SK-N-SH (cell line): Measurements from ENCODE around the gene HSF5. TPM values are rescaled to one million over a fixed set of nuclear protein-coding genes. Genes with fewer than 3 reads are reported as not detected.

Experiments used
- CTCF ChIA-PET: fragments of 300-600, 350-600 bp; formaldehyde crosslinking; extraction: SDS; loops from one replicate; lab custom pipeline; 2021; lab: Yijun Ruan, JAX
- POLR2A ChIA-PET: fragments of 350-600 bp; sonication (Branson Sonifier 250); formaldehyde crosslinking; extraction: SDS; loops from one replicate; lab custom pipeline; 2020; ENCODE audit warnings: antibody characterized with exemption, inconsistent platforms; lab: Yijun Ruan, JAX
- DNase-seq: peaks from one replicate; pipeline ENCODE4 v3.0.0; 2012
- H2AFZ ChIP-seq: fragments of 200-600 bp; sonication (generic); 2 replicates; pipeline ENCODE4 v1.8.1; 2016; ENCODE audit warnings: antibody characterized with exemption, mild to moderate bottlenecking, low read depth
- H3F3A ChIP-seq: fragments of 200-600 bp; sonication (generic); replicated peaks from 2 replicates; pipeline ENCODE3; 2016; ENCODE audit warnings: antibody characterized with exemption, mild to moderate bottlenecking; ENCODE audit not compliant: insufficient read depth
- H3K27ac ChIP-seq, 2 experiments: fragments of 200-500 bp in 1 of 2; fragments of 200-600 bp in 1 of 2; sonication (Bioruptor generic) in 1 of 2; sonication (generic), shearing (Covaris generic) in 1 of 2; 2 replicates each; pipeline versions ENCODE4 v1.5.1 to v1.6.1; 2014 to 2016; ENCODE audit warnings: low read depth in 2 of 2, inconsistent platforms in 1 of 2, low read length in 1 of 2, mild to moderate bottlenecking in 1 of 2, mixed read lengths in 1 of 2
- H3K27me3 ChIP-seq: fragments of 200-600 bp; sonication (generic), shearing (Covaris generic); 2 replicates; pipeline ENCODE4 v1.6.1; 2016; ENCODE audit warnings: mixed run types; ENCODE audit not compliant: insufficient read depth
- H3K36me3 ChIP-seq, 2 experiments: fragments of 200-500 bp in 1 of 2; fragments of 200-600 bp in 1 of 2; sonication (Bioruptor generic) in 1 of 2; sonication (generic) in 1 of 2; replicated peaks in 1 of 2; 2 replicates each; pipeline versions ENCODE3 to v1.5.1; 2014 to 2016; ENCODE audit warnings: low read length in 1 of 2, mild to moderate bottlenecking in 1 of 2; ENCODE audit not compliant: insufficient read depth in 2 of 2, control insufficient read depth in 1 of 2
- H3K4me1 ChIP-seq, 2 experiments: fragments of 200-500 bp in 1 of 2; fragments of 200-600 bp in 1 of 2; sonication (Bioruptor generic) in 1 of 2; sonication (generic), shearing (Covaris generic) in 1 of 2; 2 replicates each; pipeline versions ENCODE4 v1.5.1 to v1.6.1; 2014 to 2016; ENCODE audit warnings: low read depth in 1 of 2, low read length in 1 of 2, mixed run types in 1 of 2; ENCODE audit not compliant: insufficient read depth in 2 of 2, control insufficient read depth in 1 of 2
- H3K4me2 ChIP-seq: fragments of 200-600 bp; sonication (generic), shearing (Covaris generic); 2 replicates; pipeline ENCODE4 v1.6.1; 2017; ENCODE audit warnings: mixed run types
- H3K4me3 ChIP-seq, 2 experiments: fragments of 200-500 bp in 1 of 2; fragments of 200-600 bp in 1 of 2; sonication (Bioruptor generic) in 1 of 2; sonication (generic), shearing (Covaris generic) in 1 of 2; 2 replicates each; pipeline versions ENCODE4 v1.5.1 to v1.8.1; 2014 to 2016; ENCODE audit warnings: low read depth in 2 of 2, inconsistent platforms in 1 of 2, low read length in 1 of 2, mild to moderate bottlenecking in 1 of 2, mixed read lengths in 1 of 2, moderate library complexity in 1 of 2
- H3K79me2 ChIP-seq: fragments of 200-600 bp; sonication (generic); 2 replicates; pipeline ENCODE4 v1.8.1; 2017; ENCODE audit warnings: mild to moderate bottlenecking; ENCODE audit not compliant: insufficient read depth
- H3K9ac ChIP-seq: fragments of 200-600 bp; sonication (generic); 2 replicates; pipeline ENCODE4 v1.6.1; 2017; ENCODE audit warnings: mixed run types
- H3K9me2 ChIP-seq: fragments of 200-600 bp; sonication (generic); 2 replicates; pipeline ENCODE4 v1.6.1; 2017; ENCODE audit warnings: mixed run types
- H3K9me3 ChIP-seq: fragments of 200-600 bp; sonication (generic); 2 replicates; pipeline ENCODE4 v1.6.1; 2017; ENCODE audit warnings: mixed run types, mild to moderate bottlenecking, moderate library complexity
- H4K20me1 ChIP-seq: fragments of 200-600 bp; sonication (generic); 2 replicates; pipeline ENCODE4 v1.6.1; 2017; ENCODE audit warnings: mild to moderate bottlenecking, mixed run types; ENCODE audit not compliant: insufficient read depth
- CTCF ChIP-seq: fragments of 200-600 bp; sonication (generic); IDR thresholded peaks from 2 replicates; pipeline ENCODE4 v1.6.1; 2017; ENCODE audit warnings: antibody characterized with exemption, mild to moderate bottlenecking, moderate library complexity
- ELF1 ChIP-seq: IDR thresholded peaks from 2 replicates; pipeline ENCODE4 v1.4.0; 2012
- EZH2phosphoT487 ChIP-seq: fragments of 200-600 bp; sonication (generic); IDR thresholded peaks from 2 replicates; pipeline ENCODE4 v1.6.1; 2017; ENCODE audit warnings: low read depth, mixed run types, mild to moderate bottlenecking, antibody characterized with exemption, moderate library complexity, borderline replicate concordance
- GABPA ChIP-seq: IDR thresholded peaks from 2 replicates; pipeline ENCODE4 v1.4.0; 2012; ENCODE audit warnings: low read depth, mild to moderate bottlenecking
- GATA2 ChIP-seq: sonication (generic); formaldehyde crosslinking; IDR thresholded peaks from 2 replicates; pipeline ENCODE4 v1.5.0; 2020; ENCODE audit warnings: mild to moderate bottlenecking, missing genetic modification reagents
- IRF3 ChIP-seq: fragments of 150-350 bp; IDR thresholded peaks from 2 replicates; pipeline ENCODE4 v1.6.1; 2016; ENCODE audit warnings: mild to moderate bottlenecking, low read depth, low read length
- MEF2A ChIP-seq: IDR thresholded peaks from 2 replicates; pipeline ENCODE4 v1.4.0; 2012; ENCODE audit warnings: low read depth, borderline replicate concordance
- MXI1 ChIP-seq: IDR thresholded peaks from 2 replicates; pipeline ENCODE4 v1.6.1; 2012; ENCODE audit warnings: mild to moderate bottlenecking, low read depth, low read length, improper control_type of control experiment
- NFIC ChIP-seq: IDR thresholded peaks from 2 replicates; pipeline ENCODE4 v1.4.0; 2012; ENCODE audit warnings: borderline replicate concordance
- NRF1 ChIP-seq: IDR thresholded peaks from 2 replicates; pipeline ENCODE4 v1.6.1; 2012; ENCODE audit warnings: low read depth, mild to moderate bottlenecking, low read length
- RAD21 ChIP-seq: IDR thresholded peaks from 2 replicates; pipeline ENCODE4 v1.6.1; 2012; ENCODE audit warnings: mild to moderate bottlenecking, low read length
- REST ChIP-seq: IDR thresholded peaks from 2 replicates; pipeline ENCODE4 v1.6.1; 2012; ENCODE audit warnings: mild to moderate bottlenecking, low read depth, low read length, moderate library complexity
- RFX5 ChIP-seq: IDR thresholded peaks from 2 replicates; pipeline ENCODE4 v1.6.1; 2012; ENCODE audit warnings: mild to moderate bottlenecking, improper control_type of control experiment, low read length
- SIN3A ChIP-seq: IDR thresholded peaks from 2 replicates; pipeline ENCODE4 v1.6.1; 2012; ENCODE audit warnings: low read depth, mild to moderate bottlenecking, low read length, moderate library complexity, borderline replicate concordance
- SMC3 ChIP-seq: IDR thresholded peaks from 2 replicates; pipeline ENCODE4 v1.6.1; 2012; ENCODE audit warnings: low read depth, low read length, improper control_type of control experiment
- TEAD4 ChIP-seq: IDR thresholded peaks from 2 replicates; pipeline ENCODE4 v1.4.0; 2012; ENCODE audit warnings: mild to moderate bottlenecking, borderline replicate concordance; ENCODE audit not compliant: insufficient read depth
- USF2 ChIP-seq: fragments of 150-350 bp; IDR thresholded peaks from 2 replicates; pipeline ENCODE4 v1.6.1; 2017; ENCODE audit warnings: antibody characterized with exemption, low read length, low read depth, borderline replicate concordance
- YY1 ChIP-seq: IDR thresholded peaks from 2 replicates; pipeline ENCODE4 v1.4.0; 2012; ENCODE audit warnings: low read depth, mild to moderate bottlenecking
- WGBS: methylation state at CpG from one replicate; pipeline ENCODE4 v1.1.6; 2017; ENCODE audit warnings: low lambda C conversion rate; 5-methylcytosine and 5-hydroxymethylcytosine counted together
- polyA plus RNA-seq, 3 experiments: library from polyadenylated mRNA; depleted of rRNA; stranded (reverse); fragments of >200 nt; gene quantifications; 2 replicates each; pipeline ENCODE4 v1.2.3, GENCODE V29; 2012

HSF5 gene
- polyA plus RNA-seq, 1 of the 3 experiments (the other 2 are of a cell fraction): not detected

- TF ChIP-seq EZH2phosphoT487 (no peak), RAD21 (no peak), SIN3A (no peak), NRF1 (no peak)
Observed at GRCh38 chr17:58411408-58411894, 76.8 kb downstream of the HSF5 start (continued).

- Histone ChIP-seq H3K4me3 (no peak overlapping the region), H3K4me1 (peaks cover 0 to 2% of the 10 kb centered on the region in 2 experiments; a peak in 1 of 4 replicates), H3K36me3 (no peaks in the 10 kb centered on the region), H3F3A (no peaks in the 10 kb centered on the region), H4K20me1 (no peaks in the 10 kb centered on the region), H3K27me3 (peaks cover 5% of the 10 kb centered on the region), H3K27ac (no peak overlapping the region), H3K9me3 (no peaks in the 10 kb centered on the region), H3K4me2 (no peak overlapping the region), H3K79me2 (no peaks in the 10 kb centered on the region), H2AFZ (no peak overlapping the region)
- CTCF ChIA-PET: interaction anchor here (1.0 to 3.8 kb wide), 5 partner anchors 16 to 161 kb away, joined by 3 to 13 read pairs (median 3); no protein-coding TSS in a partner anchor
- TF ChIP-seq GABPA (no peak), RFX5 (no peak), SMC3 (no peak)
- TF ChIP-seq, all 33 proteins: peak for 0
- POLR2A ChIA-PET: no interaction called here
- no peak for DNase-seq
- no peaks in the 10 kb centered on the region for H3K9me2 ChIP-seq
- no peak overlapping the region for H3K9ac ChIP-seq
Observed at GRCh38 chr17:58410714-58411407, 77.3 kb downstream of the HSF5 start.

- no peak for DNase-seq
- CTCF ChIA-PET: interaction anchor here (1.2 to 3.8 kb wide), 7 partner anchors 8 to 160 kb away, joined by 3 to 13 read pairs (median 6); partner anchors contain the start of gene RNF43
- TF ChIP-seq CTCF (no peak), ELF1 (no peak), YY1 (no peak), GATA2 (CRISPR knock-in tag) (no peak), REST (no peak), NFIC (no peak), MEF2A (no peak), MXI1 (no peak), USF2 (no peak), IRF3 (no peak), TEAD4 (no peak)
Observed at GRCh38 chr17:58409432-58409831, 78.8 kb downstream of the HSF5 start.

More at GRCh38 chr17:58409432-58409831, 78.8 kb downstream of the HSF5 start:
- 16% methylated on average over 5 of the region's 5 CpGs for WGBS
- Histone ChIP-seq H3K79me2 (no peaks in the 10 kb centered on the region), H3K9me2 (no peaks in the 10 kb centered on the region), H2AFZ (no peak overlapping the region), H3K9me3 (no peaks in the 10 kb centered on the region), H3K4me1 (no peaks in the 10 kb centered on the region), H3K36me3 (no peaks in the 10 kb centered on the region), H3F3A (no peaks in the 10 kb centered on the region), H3K9ac (no peak overlapping the region), H3K27me3 (peaks cover 5% of the 10 kb centered on the region), H4K20me1 (no peaks in the 10 kb centered on the region), H3K4me2 (no peak overlapping the region), H3K27ac (no peak overlapping the region), H3K4me3 (no peak overlapping the region)
- POLR2A ChIA-PET: interaction anchor here (0.6 kb wide), 1 partner anchor 56 kb away, joined by 3 read pairs; no protein-coding TSS in a partner anchor
